Stimulated activated CD8-positive, alpha-beta memory T cell treated with anti-CD3 and anti-CD28 coated beads, Interleukin-4, amount 100 ng/mL, for 48 hours (primary cell): Measurements from ENCODE around the gene TM9SF1.

Source experiments
- DNase-seq: peaks from one replicate; pipeline ENCODE4 v3.0.0-alpha.2; 2020

TM9SF1 gene

GRCh38 chr14:24178399-24179178 is 16.7 kb downstream of the TM9SF1 start:
- no peak for DNase-seq

- no peak for DNase-seq
These were observed 17.4 kb downstream of the TM9SF1 start for GRCh38 chr14:24177891-24178290.

GRCh38 chr14:24177041-24177825 is 18.0 kb downstream of the TM9SF1 start:
- DNase-seq: no peak

- no peak for DNase-seq
These were observed 18.6 kb downstream of the TM9SF1 start for GRCh38 chr14:24176599-24176998.

GRCh38 chr14:24172871-24173281 is 22.4 kb downstream of the TM9SF1 start:
- DNase-seq: no peak

GRCh38 chr14:24172261-24172860 is 22.9 kb downstream of the TM9SF1 start:
- DNase-seq: no peak

- peak; percentile 84 for DNase-seq
These were observed 23.6 kb downstream of the TM9SF1 start, which contains the start of gene REC8 for GRCh38 chr14:24171422-24172260. Gene REC8 (plus strand): TSS chr14:24172080. CDS start chr14:24172553, 473 bp downstream.

- DNase-seq: no peak
These were observed 27.6 kb downstream of the TM9SF1 start for GRCh38 chr14:24167469-24168114.

GRCh38 chr14:24165785-24166184 is 29.5 kb downstream of the TM9SF1 start:
- no peak for DNase-seq

- DNase-seq: no peak
These were observed 30.7 kb downstream of the TM9SF1 start for GRCh38 chr14:24164518-24164991.

GRCh38 chr14:24162093-24162492 is 33.1 kb downstream of the TM9SF1 start:
- no peak for DNase-seq

- DNase-seq: peak; percentile 100
These were observed 34.1 kb downstream of the TM9SF1 start, which contains the start of gene IRF9 for GRCh38 chr14:24160850-24161804. Gene IRF9 (plus strand): TSS chr14:24161265. CDS start chr14:24162145, 880 bp downstream.

- DNase-seq: no peak
These were observed 34.8 kb downstream of the TM9SF1 start for GRCh38 chr14:24160499-24160849.

- DNase-seq: no peak
These were observed 35.3 kb downstream of the TM9SF1 start for GRCh38 chr14:24159777-24160498.

- no peak for DNase-seq
These were observed 37.9 kb downstream of the TM9SF1 start for GRCh38 chr14:24157331-24157730.

- no peak for DNase-seq
These were observed 38.4 kb downstream of the TM9SF1 start for GRCh38 chr14:24156840-24157239.

GRCh38 chr14:24155100-24155499 is 40.1 kb downstream of the TM9SF1 start:
- no peak for DNase-seq

- no peak for DNase-seq
These were observed 43.7 kb downstream of the TM9SF1 start for GRCh38 chr14:24151404-24152080.

GRCh38 chr14:24150993-24151392 is 44.2 kb downstream of the TM9SF1 start:
- DNase-seq: no peak
